Epithelial cell of proximal tubule (primary cell): ENCODE results near the gene BPIFA2. TPM values are rescaled to one million over a fixed set of nuclear protein-coding genes. Genes with fewer than 3 reads are reported as not detected.
A peak's percentile ranks its signal among the peaks of the same experiment; 100 is the strongest.

Source experiments
- DNase-seq: peaks from one replicate; pipeline ENCODE4 v3.0.0-alpha.2; 2011; ENCODE audit warnings: low read depth
- H3K4me3 ChIP-seq: 2 replicates; pipeline ENCODE4 v1.5.1; 2011; ENCODE audit warnings: low read depth, mild to moderate bottlenecking, low read length
- total RNA-seq: library from RNA; depleted of rRNA; stranded (reverse); fragments of >200 nt; gene quantifications from 2 replicates; pipeline ENCODE4 v1.2.3, GENCODE V29; 2015
- TF ChIP-seq, protein P1 (sequence below): conservative IDR thresholded peaks from 2 replicates; pipeline ENCODE4 v1.5.1; 2012; ENCODE audit warnings: low read depth, mild to moderate bottlenecking, low read length

Gene BPIFA2
- total RNA-seq, 1 donor from 2014 or later = not detected

DNA sequence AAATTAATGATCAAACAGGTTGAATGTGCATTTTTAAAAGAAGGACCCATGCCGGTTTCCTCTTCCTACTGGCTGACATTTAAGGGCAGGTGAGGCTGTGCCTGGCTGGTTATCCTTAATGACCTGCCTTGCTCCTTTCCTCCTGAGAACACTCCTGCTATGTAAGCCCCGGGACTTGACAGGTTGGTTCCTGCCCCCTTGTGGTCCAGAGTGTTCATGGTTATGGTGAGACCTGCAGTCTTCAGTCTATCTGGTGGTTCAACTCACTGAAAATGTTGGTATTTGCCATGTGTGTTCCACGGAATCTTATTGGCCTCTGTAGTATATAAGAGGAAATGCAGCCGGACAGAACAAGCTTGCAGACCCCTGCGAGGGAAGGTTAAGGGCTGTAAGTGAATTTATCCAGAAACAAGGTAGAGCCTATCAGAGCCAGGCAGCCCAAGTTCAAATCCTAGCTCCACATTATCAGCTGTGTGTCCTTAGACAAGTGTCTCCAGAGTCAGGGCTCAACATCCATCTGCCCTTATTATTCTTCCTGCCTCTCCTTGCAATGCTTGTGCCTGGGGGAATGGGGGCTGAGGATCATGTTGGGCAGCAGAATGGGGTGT, 44.0 kb downstream of the BPIFA2 start:
- TF ChIP-seq, protein P1, sequence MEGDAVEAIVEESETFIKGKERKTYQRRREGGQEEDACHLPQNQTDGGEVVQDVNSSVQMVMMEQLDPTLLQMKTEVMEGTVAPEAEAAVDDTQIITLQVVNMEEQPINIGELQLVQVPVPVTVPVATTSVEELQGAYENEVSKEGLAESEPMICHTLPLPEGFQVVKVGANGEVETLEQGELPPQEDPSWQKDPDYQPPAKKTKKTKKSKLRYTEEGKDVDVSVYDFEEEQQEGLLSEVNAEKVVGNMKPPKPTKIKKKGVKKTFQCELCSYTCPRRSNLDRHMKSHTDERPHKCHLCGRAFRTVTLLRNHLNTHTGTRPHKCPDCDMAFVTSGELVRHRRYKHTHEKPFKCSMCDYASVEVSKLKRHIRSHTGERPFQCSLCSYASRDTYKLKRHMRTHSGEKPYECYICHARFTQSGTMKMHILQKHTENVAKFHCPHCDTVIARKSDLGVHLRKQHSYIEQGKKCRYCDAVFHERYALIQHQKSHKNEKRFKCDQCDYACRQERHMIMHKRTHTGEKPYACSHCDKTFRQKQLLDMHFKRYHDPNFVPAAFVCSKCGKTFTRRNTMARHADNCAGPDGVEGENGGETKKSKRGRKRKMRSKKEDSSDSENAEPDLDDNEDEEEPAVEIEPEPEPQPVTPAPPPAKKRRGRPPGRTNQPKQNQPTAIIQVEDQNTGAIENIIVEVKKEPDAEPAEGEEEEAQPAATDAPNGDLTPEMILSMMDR = peak; percentile 60
- no peak overlapping the region for H3K4me3 ChIP-seq
- DNase-seq = peak; percentile 15

DNA sequence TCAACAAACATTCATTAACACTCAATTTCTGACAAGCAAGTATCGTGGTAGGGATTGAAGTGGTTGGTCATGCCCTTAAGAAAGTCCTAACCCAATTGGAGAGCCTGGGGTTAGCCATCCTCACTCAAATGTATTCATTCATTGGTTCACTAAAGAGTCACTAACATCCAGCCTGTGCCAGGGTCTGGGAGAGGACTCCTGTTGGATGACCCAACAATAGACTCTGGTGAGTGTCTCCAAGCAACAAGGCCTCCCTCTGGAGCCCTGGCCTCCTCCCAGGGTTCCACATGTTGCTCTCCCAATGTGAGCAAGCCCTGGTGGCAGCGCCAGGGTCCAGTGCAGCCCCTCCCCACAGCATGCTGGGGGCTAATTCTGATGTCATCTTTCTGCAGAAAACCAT, 49.1 kb downstream of the BPIFA2 start, which contains the start of gene BPIFA3:
Gene BPIFA3, plus strand, starts transcription at position 301 of the 400 bp plus-strand sequence. CDS start 185 bp downstream, outside the sequence.
- DNase-seq = no peak
- no peak within 1 kb of the TSS for H3K4me3 ChIP-seq
- TF ChIP-seq, protein P1 = no peak

DNA sequence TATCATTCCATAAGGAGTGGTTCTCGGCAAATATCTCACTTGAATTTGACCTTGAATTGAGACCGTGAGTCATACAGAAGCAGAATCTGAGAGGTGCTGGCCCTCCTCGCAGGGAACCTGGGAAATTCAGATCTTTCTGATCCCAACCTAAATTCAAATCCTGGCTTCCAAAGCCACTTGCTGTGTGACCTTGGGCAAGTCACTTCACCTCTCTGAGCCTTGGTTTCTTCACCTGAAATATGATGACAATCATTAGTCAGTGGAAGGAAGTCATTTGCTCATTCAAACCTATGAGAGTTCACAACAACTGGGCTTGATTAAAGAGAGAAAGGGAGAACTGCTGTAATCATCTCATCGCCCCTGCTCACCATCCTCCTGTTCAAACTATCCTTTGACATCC, 56.4 kb downstream of the BPIFA2 start:
- H3K4me3 ChIP-seq = no peak overlapping the region
- no peak for DNase-seq
- TF ChIP-seq, protein P1 = no peak

DNA sequence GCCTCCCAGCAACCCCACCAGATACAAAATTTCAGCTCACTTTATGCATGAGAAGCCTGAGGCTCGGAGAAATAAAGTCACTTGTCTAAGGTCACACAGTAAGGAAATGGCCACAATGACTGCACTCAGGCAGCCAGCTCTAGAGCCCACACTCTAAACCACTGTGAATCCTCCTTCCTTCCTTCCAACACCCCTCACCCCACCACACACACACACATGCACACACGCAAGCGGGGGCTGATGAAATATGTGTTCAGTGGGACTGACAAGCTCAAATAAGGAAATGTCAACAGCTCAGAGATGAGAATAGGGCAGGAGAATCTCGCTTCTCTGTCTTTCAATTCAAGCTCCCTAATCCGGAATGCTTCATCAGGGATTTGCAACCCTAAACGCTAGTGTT, 61.9 kb downstream of the BPIFA2 start:
- H3K4me3 ChIP-seq = no peak overlapping the region
- TF ChIP-seq, protein P1 = no peak
- no peak for DNase-seq

Other genes with a start within 250 kb of the BPIFA2 start
- not detected in 2 replicates for gene SUN5, start 163.7 kb upstream of the BPIFA2 start, total RNA-seq
- not detected in 2 replicates for gene BPIFB2, start 160.5 kb upstream of the BPIFA2 start, total RNA-seq
- not detected in 2 replicates for gene BPIFB6, start 136.5 kb upstream of the BPIFA2 start, total RNA-seq
- gene BPIFB3, start 114.3 kb upstream of the BPIFA2 start, total RNA-seq = not detected in 2 replicates
- not detected in 2 replicates for gene BPIFB4, start 88.5 kb upstream of the BPIFA2 start, total RNA-seq
- not detected in 2 replicates for gene BPIFA3, start 49.2 kb downstream of the BPIFA2 start, total RNA-seq
- gene BPIFA1, start 67.8 kb downstream of the BPIFA2 start, total RNA-seq = not detected in 2 replicates
- not detected in 2 replicates for gene BPIFB1, start 115.1 kb downstream of the BPIFA2 start, total RNA-seq
- 28.8 and 42.1 TPM in 2 replicates for gene CDK5RAP1, start 233.4 kb downstream of the BPIFA2 start, total RNA-seq